ENCODE measurements around the gene WNT3A. TPM values are rescaled to one million over a fixed set of nuclear protein-coding genes. Genes with fewer than 3 reads are reported as not detected.

The WNT3A gene
- total RNA-seq, 4 donors from 2014 or later = not detected

- no peaks in the 10 kb centered on the region for H3K36me3 ChIP-seq
- H3K27me3 ChIP-seq = peaks cover 17% of the 10 kb centered on the region
- WGBS, 2 donors (ENCODE audit: low coverage in 1 of 2) = 42 to 54% methylated on average over 4 to 7 of the region's 7 CpGs
- intact Hi-C loops (cut with DNase I; ENCODE audit: low total_unique reads) (loop anchor here (10.0 kb wide), 1 partner anchor 587 kb away; no protein-coding TSS in a partner anchor), in situ Hi-C loops (cut with MboI; ENCODE audit: low pct_ligation_motif_present in 1 of 4, low pct_unique_long_range_greater_than_20kb in 1 of 4, low sequenced_read_pairs in 3 of 4) (no loop called here)
- H3K4me3 ChIP-seq = no peak overlapping the region
- TF ChIP-seq POLR2AphosphoS5 (IDR thresholded peaks at IDR 0.05) (no peak), EP300 (IDR thresholded peaks at IDR 0.05; ENCODE audit: low read depth) (no peak), POLR2A (IDR thresholded peaks at IDR 0.05) (no peak)
- TF ChIP-seq, protein P1, sequence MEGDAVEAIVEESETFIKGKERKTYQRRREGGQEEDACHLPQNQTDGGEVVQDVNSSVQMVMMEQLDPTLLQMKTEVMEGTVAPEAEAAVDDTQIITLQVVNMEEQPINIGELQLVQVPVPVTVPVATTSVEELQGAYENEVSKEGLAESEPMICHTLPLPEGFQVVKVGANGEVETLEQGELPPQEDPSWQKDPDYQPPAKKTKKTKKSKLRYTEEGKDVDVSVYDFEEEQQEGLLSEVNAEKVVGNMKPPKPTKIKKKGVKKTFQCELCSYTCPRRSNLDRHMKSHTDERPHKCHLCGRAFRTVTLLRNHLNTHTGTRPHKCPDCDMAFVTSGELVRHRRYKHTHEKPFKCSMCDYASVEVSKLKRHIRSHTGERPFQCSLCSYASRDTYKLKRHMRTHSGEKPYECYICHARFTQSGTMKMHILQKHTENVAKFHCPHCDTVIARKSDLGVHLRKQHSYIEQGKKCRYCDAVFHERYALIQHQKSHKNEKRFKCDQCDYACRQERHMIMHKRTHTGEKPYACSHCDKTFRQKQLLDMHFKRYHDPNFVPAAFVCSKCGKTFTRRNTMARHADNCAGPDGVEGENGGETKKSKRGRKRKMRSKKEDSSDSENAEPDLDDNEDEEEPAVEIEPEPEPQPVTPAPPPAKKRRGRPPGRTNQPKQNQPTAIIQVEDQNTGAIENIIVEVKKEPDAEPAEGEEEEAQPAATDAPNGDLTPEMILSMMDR (IDR thresholded peaks at IDR 0.05) = no peak
- H3K27ac ChIP-seq = no peak overlapping the region
- H3K4me1 ChIP-seq = no peaks in the 10 kb centered on the region
- no peak for DNase-seq
- H3K9me3 ChIP-seq = no peaks in the 10 kb centered on the region
These were observed 65.2 kb downstream of the WNT3A start for GRCh38 chr1:228071839-228072657.

GRCh38 chr1:228072658-228073043 is 65.9 kb downstream of the WNT3A start:
- Histone ChIP-seq H3K27me3 (peaks cover 11% of the 10 kb centered on the region), H3K36me3 (no peaks in the 10 kb centered on the region), H3K9me3 (no peaks in the 10 kb centered on the region), H3K27ac (no peak overlapping the region), H3K4me1 (no peaks in the 10 kb centered on the region), H3K4me3 (no peak overlapping the region)
- DNase-seq = no peak
- TF ChIP-seq POLR2A (IDR thresholded peaks at IDR 0.05) = no peak
- TF ChIP-seq POLR2AphosphoS5 (IDR thresholded peaks at IDR 0.05) = no peak
- TF ChIP-seq, protein P1 (IDR thresholded peaks at IDR 0.05) = no peak
- TF ChIP-seq EP300 (IDR thresholded peaks at IDR 0.05; ENCODE audit: low read depth) = no peak
- intact Hi-C loops (cut with DNase I; ENCODE audit: low total_unique reads) = loop anchor here (10.0 kb wide), 1 partner anchor 588 kb away; no protein-coding TSS in a partner anchor
- WGBS, 2 donors (ENCODE audit: low coverage in 1 of 2) = 47% methylated on average over 5 of the region's 5 CpGs; no CpG with 5 or more reads in 1 of the 2 donors
- in situ Hi-C loops (cut with MboI; ENCODE audit: low pct_ligation_motif_present in 1 of 4, low pct_unique_long_range_greater_than_20kb in 1 of 4, low sequenced_read_pairs in 3 of 4) = no loop called here

DNA sequence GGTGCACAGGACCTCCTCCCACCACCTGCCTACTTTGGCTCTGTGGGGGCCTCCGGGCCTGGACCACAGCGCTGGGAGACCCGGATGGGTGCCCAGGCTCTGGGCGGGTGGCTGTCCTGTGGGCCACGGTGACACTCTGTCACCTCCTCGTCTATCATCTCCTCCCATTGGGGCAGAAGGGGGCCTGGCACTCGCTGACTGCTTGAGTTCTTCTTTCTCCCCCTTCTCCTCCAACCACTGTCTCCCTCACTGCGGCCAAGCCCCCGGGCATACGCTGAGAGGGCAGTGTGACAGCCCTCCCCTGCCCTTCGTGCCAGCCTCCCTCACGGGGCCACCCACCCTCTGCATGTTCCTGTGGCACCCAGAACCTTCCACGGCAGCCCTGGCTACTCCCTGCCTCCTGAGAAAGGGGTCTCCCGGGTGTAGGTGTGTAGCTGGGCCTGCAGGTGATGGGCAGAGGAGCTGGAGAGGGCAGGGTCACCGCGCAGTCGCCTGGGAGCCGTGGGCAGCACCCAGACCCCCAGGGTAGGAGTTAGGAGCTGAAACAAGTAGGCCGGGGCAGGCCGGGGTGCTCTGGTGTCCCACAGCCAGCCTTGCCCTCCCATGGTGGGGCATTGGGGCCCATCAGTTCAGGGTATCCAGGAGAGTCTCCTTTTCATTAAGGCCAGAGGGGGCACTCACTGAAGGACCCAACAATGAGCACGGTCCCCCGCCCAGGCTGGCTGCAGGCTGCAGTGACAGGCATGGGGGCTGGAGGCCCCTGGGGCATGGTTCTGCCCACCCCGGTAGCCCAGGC is 66.5 kb downstream of the WNT3A start:
- no peak for TF ChIP-seq EP300 (IDR thresholded peaks at IDR 0.05; ENCODE audit: low read depth)
- TF ChIP-seq, protein P1 (IDR thresholded peaks at IDR 0.05) = no peak
- no peak for TF ChIP-seq POLR2A (IDR thresholded peaks at IDR 0.05)
- TF ChIP-seq POLR2AphosphoS5 (IDR thresholded peaks at IDR 0.05) = no peak
- in situ Hi-C loops (cut with MboI; ENCODE audit: low pct_ligation_motif_present in 1 of 4, low pct_unique_long_range_greater_than_20kb in 1 of 4, low sequenced_read_pairs in 3 of 4) = no loop called here
- DNase-seq = no peak
- H3K36me3 ChIP-seq = no peaks in the 10 kb centered on the region
- H3K4me3 ChIP-seq = no peak overlapping the region
- 51% methylated on average over 20 of the region's 23 CpGs; no CpG with 5 or more reads in 1 of the 2 donors for WGBS, 2 donors (ENCODE audit: low coverage in 1 of 2)
- H3K27ac ChIP-seq = no peak overlapping the region
- H3K9me3 ChIP-seq = no peaks in the 10 kb centered on the region
- peaks cover 11% of the 10 kb centered on the region for H3K27me3 ChIP-seq
- no peaks in the 10 kb centered on the region for H3K4me1 ChIP-seq
- intact Hi-C loops (cut with DNase I; ENCODE audit: low total_unique reads) = loop anchor here (10.0 kb wide), 1 partner anchor 588 kb away; no protein-coding TSS in a partner anchor

Measured in transverse colon (tissue), 4 donors.